ENCODE measurements around the gene TMEM61. TPM values are rescaled to one million over a fixed set of nuclear protein-coding genes. Genes with fewer than 3 reads are reported as not detected.

The TMEM61 gene
- total RNA-seq, 1 donor from 2014 or later, result not detected

DNA sequence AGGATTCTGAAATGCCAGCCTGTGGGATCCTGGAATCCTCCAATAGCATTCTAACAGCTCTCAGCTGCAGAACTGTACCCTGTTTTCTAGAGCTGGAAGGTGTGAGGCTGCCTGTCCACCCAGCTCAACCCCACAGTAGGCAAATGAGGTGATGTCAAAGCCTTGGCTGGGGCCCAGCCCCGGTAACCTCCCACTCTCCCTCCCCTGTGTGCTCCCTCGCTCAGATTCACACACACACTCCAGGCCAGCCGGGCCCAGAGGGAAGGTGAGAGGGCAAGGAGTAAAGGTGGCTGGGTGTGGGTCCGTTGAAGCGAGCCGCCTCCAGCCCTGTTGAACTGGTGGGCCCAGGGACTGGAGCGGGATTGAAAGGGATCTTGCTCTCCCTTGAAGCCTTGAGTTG lies 18.2 kb downstream of the TMEM61 start, which contains the start of gene BSND:
Gene BSND (plus strand): TSS at position 257 of the 400 bp plus-strand sequence. CDS start 254 bp downstream, outside the sequence.
- intact Hi-C loops (cut with micrococcal nuclease), result no loop called here
- H3K4me3 ChIP-seq, result no peak within 1 kb of the TSS
- TF ChIP-seq, protein P1, sequence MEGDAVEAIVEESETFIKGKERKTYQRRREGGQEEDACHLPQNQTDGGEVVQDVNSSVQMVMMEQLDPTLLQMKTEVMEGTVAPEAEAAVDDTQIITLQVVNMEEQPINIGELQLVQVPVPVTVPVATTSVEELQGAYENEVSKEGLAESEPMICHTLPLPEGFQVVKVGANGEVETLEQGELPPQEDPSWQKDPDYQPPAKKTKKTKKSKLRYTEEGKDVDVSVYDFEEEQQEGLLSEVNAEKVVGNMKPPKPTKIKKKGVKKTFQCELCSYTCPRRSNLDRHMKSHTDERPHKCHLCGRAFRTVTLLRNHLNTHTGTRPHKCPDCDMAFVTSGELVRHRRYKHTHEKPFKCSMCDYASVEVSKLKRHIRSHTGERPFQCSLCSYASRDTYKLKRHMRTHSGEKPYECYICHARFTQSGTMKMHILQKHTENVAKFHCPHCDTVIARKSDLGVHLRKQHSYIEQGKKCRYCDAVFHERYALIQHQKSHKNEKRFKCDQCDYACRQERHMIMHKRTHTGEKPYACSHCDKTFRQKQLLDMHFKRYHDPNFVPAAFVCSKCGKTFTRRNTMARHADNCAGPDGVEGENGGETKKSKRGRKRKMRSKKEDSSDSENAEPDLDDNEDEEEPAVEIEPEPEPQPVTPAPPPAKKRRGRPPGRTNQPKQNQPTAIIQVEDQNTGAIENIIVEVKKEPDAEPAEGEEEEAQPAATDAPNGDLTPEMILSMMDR (IDR thresholded peaks at IDR 0.05; ENCODE audit: borderline replicate concordance), result no peak
- no peak within 1 kb of the TSS for H3K27ac ChIP-seq (replicated peaks)
- no peaks in the 10 kb centered on the region for H3K36me3 ChIP-seq
- H3K9me3 ChIP-seq (replicated peaks), result no peaks in the 10 kb centered on the region
- DNase-seq, result no peak
- H3K4me1 ChIP-seq, result peaks cover 7% of the 10 kb centered on the region
- H3K27me3 ChIP-seq (ENCODE audit: low read depth), result peaks cover 83% of the 10 kb centered on the region

DNA sequence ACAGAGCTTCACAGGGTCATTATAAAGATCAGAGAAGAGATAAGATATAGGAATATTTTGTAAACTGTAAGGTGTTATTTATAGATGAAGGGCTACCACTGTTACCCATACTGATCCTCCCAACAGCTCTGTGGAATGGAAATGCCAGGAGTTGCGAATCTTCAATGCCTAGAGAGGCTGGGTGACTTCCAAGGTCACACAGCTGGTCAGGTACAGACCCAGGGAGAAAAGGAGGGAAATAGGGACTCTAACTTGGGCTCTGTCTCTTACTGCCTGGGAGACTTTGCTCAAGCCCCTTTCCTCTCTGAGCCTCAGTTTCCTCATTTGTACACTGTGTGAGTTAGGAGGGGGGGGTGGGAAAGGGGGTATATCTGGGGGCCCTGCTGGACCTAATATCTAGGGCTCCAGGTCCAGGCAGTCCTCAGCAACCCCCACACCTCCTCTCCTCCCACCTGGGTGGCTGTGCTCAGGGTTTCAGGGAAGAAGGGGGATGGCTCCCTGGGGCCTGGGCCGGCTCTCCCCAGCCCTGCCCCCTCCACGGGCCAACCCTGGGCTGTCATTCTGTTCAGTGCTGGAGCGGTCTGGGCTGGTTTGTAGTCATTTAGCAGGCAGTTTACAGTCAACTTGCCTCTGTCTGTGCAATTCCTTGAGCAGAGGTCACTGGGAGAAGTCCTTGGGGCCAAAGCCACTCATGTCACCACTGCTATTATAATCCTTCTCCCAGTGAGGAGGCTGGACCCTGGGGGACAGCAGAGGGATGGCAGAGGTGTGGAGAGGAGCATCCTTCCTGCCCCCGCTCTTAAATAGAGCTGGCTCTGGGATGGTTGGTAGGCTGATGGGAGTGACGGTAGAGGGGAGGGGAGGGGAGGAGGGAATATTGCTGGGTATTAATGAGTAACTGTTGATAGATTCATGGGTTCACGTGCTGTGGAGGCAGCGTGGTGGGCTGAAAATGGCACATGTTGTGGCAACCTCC lies 20.0 kb downstream of the TMEM61 start:
- Histone ChIP-seq H3K36me3 (no peaks in the 10 kb centered on the region), H3K9me3 (replicated peaks) (no peaks in the 10 kb centered on the region), H3K27ac (replicated peaks) (no peak overlapping the region), H3K4me3 (no peak overlapping the region), H3K27me3 (ENCODE audit: low read depth) (peaks cover 67% of the 10 kb centered on the region), H3K4me1 (peaks cover 7% of the 10 kb centered on the region)
- DNase-seq, result no peak
- TF ChIP-seq, protein P1 (IDR thresholded peaks at IDR 0.05; ENCODE audit: borderline replicate concordance), result no peak
- intact Hi-C loops (cut with micrococcal nuclease), result no loop called here

DNA sequence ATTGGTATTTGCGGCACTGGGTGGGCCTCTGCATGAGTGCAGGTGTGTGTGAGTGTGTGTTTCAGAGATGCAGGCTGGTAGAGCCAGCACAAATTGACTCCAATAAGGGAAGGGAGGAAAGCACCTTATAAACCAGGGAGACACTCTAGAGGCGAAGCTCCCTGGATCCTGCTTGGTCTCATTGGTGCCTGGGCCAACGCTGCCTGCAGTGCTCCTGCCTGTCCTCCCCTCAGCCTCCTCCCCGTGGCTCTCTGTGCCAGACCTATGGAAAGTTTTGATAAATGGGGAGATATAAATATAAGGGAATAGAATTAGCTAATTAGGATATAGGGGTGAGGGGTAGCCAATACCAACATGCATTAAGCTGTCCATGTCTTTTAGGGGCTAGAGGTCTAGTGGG lies 20.9 kb downstream of the TMEM61 start:
- DNase-seq, result no peak
- H3K27me3 ChIP-seq (ENCODE audit: low read depth), result peaks cover 58% of the 10 kb centered on the region
- intact Hi-C loops (cut with micrococcal nuclease), result no loop called here
- H3K4me3 ChIP-seq, result no peak overlapping the region
- H3K27ac ChIP-seq (replicated peaks), result no peak overlapping the region
- H3K9me3 ChIP-seq (replicated peaks), result no peaks in the 10 kb centered on the region
- TF ChIP-seq, protein P1 (IDR thresholded peaks at IDR 0.05; ENCODE audit: borderline replicate concordance), result no peak
- H3K36me3 ChIP-seq, result no peaks in the 10 kb centered on the region
- peaks cover 7% of the 10 kb centered on the region for H3K4me1 ChIP-seq

DNA sequence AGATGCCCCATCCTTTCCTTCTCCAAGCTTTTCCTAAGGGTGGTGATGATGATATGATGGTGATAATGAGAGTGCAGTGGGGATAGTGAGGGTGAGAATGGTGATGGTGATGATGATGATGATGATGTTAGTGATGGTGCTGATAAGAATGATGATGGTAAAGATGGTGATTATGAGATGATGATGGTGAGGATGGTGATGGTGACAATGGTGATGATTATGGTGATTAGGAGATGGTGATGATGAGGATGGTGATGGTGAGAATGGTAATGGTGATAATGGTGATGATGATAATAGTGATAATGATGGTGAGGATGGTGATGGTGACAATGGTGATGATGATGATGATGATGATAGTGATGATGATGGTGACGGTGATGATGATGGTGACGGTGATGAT lies 22.3 kb downstream of the TMEM61 start:
- TF ChIP-seq, protein P1 (IDR thresholded peaks at IDR 0.05; ENCODE audit: borderline replicate concordance), result no peak
- no peak overlapping the region for H3K4me3 ChIP-seq

DNA sequence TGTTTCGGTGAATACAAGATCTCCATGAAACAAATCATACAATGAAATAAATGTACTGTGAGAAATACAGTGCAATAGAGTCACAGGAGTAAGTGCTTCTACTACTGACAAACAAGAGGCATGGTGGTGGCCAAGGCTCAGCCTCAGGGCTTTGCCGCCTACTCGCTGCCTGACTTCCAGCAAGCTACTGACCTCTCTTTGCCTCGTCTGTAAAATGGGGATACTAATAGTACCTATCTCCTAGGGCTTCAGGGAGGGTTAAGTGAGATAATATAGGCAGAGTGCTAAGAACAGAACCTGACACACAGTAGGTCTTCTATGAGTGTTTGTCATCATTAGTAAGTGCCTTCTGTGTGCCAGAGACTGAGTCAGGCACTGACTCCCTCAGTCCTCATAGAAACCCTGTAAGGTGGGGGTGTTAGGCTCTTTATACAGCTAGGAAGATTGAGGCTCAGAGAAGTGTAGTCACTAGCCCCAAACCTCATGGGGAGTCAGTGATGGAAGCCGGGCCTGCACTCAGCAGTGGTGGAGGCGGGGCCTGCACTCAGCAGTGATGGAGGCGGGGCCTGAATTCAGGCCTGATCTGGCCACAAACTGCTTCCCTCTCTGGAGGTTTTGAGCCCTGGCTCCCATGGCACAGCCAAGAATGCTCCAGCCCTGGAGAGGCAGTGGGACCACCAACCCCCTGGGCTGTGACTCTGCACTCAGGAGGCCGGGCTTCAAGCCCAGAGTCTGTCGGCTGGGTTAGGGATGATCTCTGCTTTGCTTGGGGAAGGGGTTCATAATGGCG lies 25.1 kb downstream of the TMEM61 start:
- H3K36me3 ChIP-seq, result no peaks in the 10 kb centered on the region
- DNase-seq, result no peak
- no peaks in the 10 kb centered on the region for H3K9me3 ChIP-seq (replicated peaks)
- no peak overlapping the region for H3K27ac ChIP-seq (replicated peaks)
- peaks cover 16% of the 10 kb centered on the region for H3K27me3 ChIP-seq (ENCODE audit: low read depth)
- intact Hi-C loops (cut with micrococcal nuclease), result no loop called here
- TF ChIP-seq, protein P1 (IDR thresholded peaks at IDR 0.05; ENCODE audit: borderline replicate concordance), result no peak
- no peak overlapping the region for H3K4me3 ChIP-seq
- H3K4me1 ChIP-seq, result no peaks in the 10 kb centered on the region

More for the DNA sequence above, 22.3 kb downstream of the TMEM61 start:
- no peaks in the 10 kb centered on the region for H3K36me3 ChIP-seq
- intact Hi-C loops (cut with micrococcal nuclease), result no loop called here
- no peak overlapping the region for H3K27ac ChIP-seq (replicated peaks)
- DNase-seq, result no peak
- H3K9me3 ChIP-seq (replicated peaks), result no peaks in the 10 kb centered on the region
- no peaks in the 10 kb centered on the region for H3K4me1 ChIP-seq
- H3K27me3 ChIP-seq (ENCODE audit: low read depth), result peaks cover 44% of the 10 kb centered on the region
